Measurements from ENCODE around the gene FRG2C. TPM values are rescaled to one million over a fixed set of nuclear protein-coding genes. Genes with fewer than 3 reads are reported as not detected.

Gene FRG2C
- total RNA-seq, 4 donors from 2014 or later: not detected

Other genes starting within 250 kb of the FRG2C start
- 10 to 100 TPM in 3 of 4 donors, 1 to 10 TPM in 1; 9.1 to 17.7 (median 16.0) TPM for gene ZNF717, start 121.2 kb downstream of the FRG2C start, total RNA-seq

Data from suprapubic skin (tissue), 4 donors.